ENCODE data around the gene PBXIP1. TPM values are rescaled to one million over a fixed set of nuclear protein-coding genes. Genes with fewer than 3 reads are reported as not detected.

The PBXIP1 gene
- total RNA-seq, 2 donors from 2014 or later = 634 to 767 TPM

- DNase-seq = no peak
- peak overlapping the region; percentile 99 for H3K4me3 Mint-ChIP-seq
- no peaks in the 10 kb centered on the region for H3K27me3 Mint-ChIP-seq
- H3K36me3 Mint-ChIP-seq (ENCODE audit: low read depth) = peaks cover 2% of the 10 kb centered on the region
- no peak for ATAC-seq
- H3K9me3 ChIP-seq (ENCODE audit: control insufficient read depth, low read length, poor library complexity, severe bottlenecking) = no peaks in the 10 kb centered on the region
- peaks cover 68% of the 10 kb centered on the region for H3K4me1 Mint-ChIP-seq
- H3K27ac Mint-ChIP-seq = peak overlapping the region; percentile 100
Observed at GRCh38 chr1:154937988-154938386, 17.9 kb downstream of the PBXIP1 start.

- H3K4me3 Mint-ChIP-seq = peak overlapping the region; percentile 99
- no peaks in the 10 kb centered on the region for H3K27me3 Mint-ChIP-seq
- ATAC-seq (peak; percentile 77), DNase-seq (peak; percentile 80 to 86 (median 82))
- H3K9me3 ChIP-seq (ENCODE audit: control insufficient read depth, low read length, poor library complexity, severe bottlenecking) = no peaks in the 10 kb centered on the region
- H3K36me3 Mint-ChIP-seq (ENCODE audit: low read depth) = peaks cover 2% of the 10 kb centered on the region
- peak overlapping the region; percentile 100 for H3K27ac Mint-ChIP-seq
- peaks cover 64% of the 10 kb centered on the region for H3K4me1 Mint-ChIP-seq
Observed at GRCh38 chr1:154937085-154937987, 18.6 kb downstream of the PBXIP1 start.

GRCh38 chr1:154936555-154937084 is 19.3 kb downstream of the PBXIP1 start, which contains the start of gene PMVK:
TSS of gene PMVK (minus strand) at chr1:154936719. CDS start at chr1:154936685, 34 bp downstream.
- Mint-ChIP-seq H3K27ac (peak within 1 kb of the TSS; percentile 100), H3K4me1 (peaks cover 58% of the 10 kb centered on the region)
- peak; percentile 80 for ATAC-seq

GRCh38 chr1:154935749-154936554 is 19.9 kb downstream of the PBXIP1 start:
- peaks cover 2% of the 10 kb centered on the region for H3K36me3 Mint-ChIP-seq (ENCODE audit: low read depth)
- peak overlapping the region; percentile 99 for H3K4me3 Mint-ChIP-seq
- H3K27ac Mint-ChIP-seq = peak overlapping the region; percentile 100
- H3K9me3 ChIP-seq (ENCODE audit: control insufficient read depth, low read length, poor library complexity, severe bottlenecking) = no peaks in the 10 kb centered on the region
- H3K27me3 Mint-ChIP-seq = no peaks in the 10 kb centered on the region
- DNase-seq (no peak), ATAC-seq (peak; percentile 0)
- peaks cover 51% of the 10 kb centered on the region for H3K4me1 Mint-ChIP-seq

More at GRCh38 chr1:154936555-154937084, 19.3 kb downstream of the PBXIP1 start, which contains the start of gene PMVK:
- Mint-ChIP-seq H3K27me3 (no peaks in the 10 kb centered on the region), H3K36me3 (ENCODE audit: low read depth) (peaks cover 2% of the 10 kb centered on the region), H3K4me3 (peak within 1 kb of the TSS; percentile 99)
- DNase-seq = peak; percentile 87 to 89 (median 89)
- no peaks in the 10 kb centered on the region for H3K9me3 ChIP-seq (ENCODE audit: control insufficient read depth, low read length, poor library complexity, severe bottlenecking)

- Mint-ChIP-seq H3K4me3 (peak overlapping the region; percentile 31), H3K36me3 (ENCODE audit: low read depth) (peaks cover 2% of the 10 kb centered on the region), H3K27me3 (no peaks in the 10 kb centered on the region), H3K27ac (peak overlapping the region; percentile 100), H3K4me1 (peaks cover 41% of the 10 kb centered on the region)
- ATAC-seq (no peak), DNase-seq (no peak)
- no peaks in the 10 kb centered on the region for H3K9me3 ChIP-seq (ENCODE audit: control insufficient read depth, low read length, poor library complexity, severe bottlenecking)
Observed at GRCh38 chr1:154934358-154934948, 21.4 kb downstream of the PBXIP1 start.

GRCh38 chr1:154931940-154932487 is 23.9 kb downstream of the PBXIP1 start:
- Mint-ChIP-seq H3K4me1 (peaks cover 27% of the 10 kb centered on the region), H3K27me3 (no peaks in the 10 kb centered on the region), H3K4me3 (no peak overlapping the region), H3K27ac (peak overlapping the region; percentile 72), H3K36me3 (ENCODE audit: low read depth) (peaks cover 9% of the 10 kb centered on the region)
- H3K9me3 ChIP-seq (ENCODE audit: control insufficient read depth, low read length, poor library complexity, severe bottlenecking) = no peaks in the 10 kb centered on the region
- ATAC-seq (no peak), DNase-seq (no peak)

GRCh38 chr1:154926201-154926600 is 29.7 kb downstream of the PBXIP1 start:
- Mint-ChIP-seq H3K27me3 (no peaks in the 10 kb centered on the region), H3K36me3 (ENCODE audit: low read depth) (peaks cover 7% of the 10 kb centered on the region), H3K27ac (peak overlapping the region; percentile 88), H3K4me1 (peaks cover 27% of the 10 kb centered on the region), H3K4me3 (no peak overlapping the region)
- DNase-seq (no peak), ATAC-seq (no peak)
- no peaks in the 10 kb centered on the region for H3K9me3 ChIP-seq (ENCODE audit: control insufficient read depth, low read length, poor library complexity, severe bottlenecking)

GRCh38 chr1:154925335-154926170 is 30.3 kb downstream of the PBXIP1 start:
- H3K4me3 Mint-ChIP-seq = no peak overlapping the region
- peaks cover 7% of the 10 kb centered on the region for H3K36me3 Mint-ChIP-seq (ENCODE audit: low read depth)
- ATAC-seq (peak; percentile 57), DNase-seq (no peak)
- H3K27ac Mint-ChIP-seq = peak overlapping the region; percentile 88
- H3K9me3 ChIP-seq (ENCODE audit: control insufficient read depth, low read length, poor library complexity, severe bottlenecking) = no peaks in the 10 kb centered on the region
- no peaks in the 10 kb centered on the region for H3K27me3 Mint-ChIP-seq
- peaks cover 27% of the 10 kb centered on the region for H3K4me1 Mint-ChIP-seq

GRCh38 chr1:154923695-154924094 is 32.2 kb downstream of the PBXIP1 start:
- no peak overlapping the region for H3K4me3 Mint-ChIP-seq
- H3K27me3 Mint-ChIP-seq = no peaks in the 10 kb centered on the region
- H3K36me3 Mint-ChIP-seq (ENCODE audit: low read depth) = peaks cover 7% of the 10 kb centered on the region
- DNase-seq (no peak), ATAC-seq (no peak)
- H3K4me1 Mint-ChIP-seq = peaks cover 27% of the 10 kb centered on the region
- no peaks in the 10 kb centered on the region for H3K9me3 ChIP-seq (ENCODE audit: control insufficient read depth, low read length, poor library complexity, severe bottlenecking)
- H3K27ac Mint-ChIP-seq = no peak overlapping the region

- DNase-seq = no peak
- Mint-ChIP-seq H3K27ac (no peak overlapping the region), H3K4me3 (no peak overlapping the region), H3K4me1 (peaks cover 4% of the 10 kb centered on the region), H3K27me3 (no peaks in the 10 kb centered on the region), H3K36me3 (ENCODE audit: low read depth) (peaks cover 5% of the 10 kb centered on the region)
- no peaks in the 10 kb centered on the region for H3K9me3 ChIP-seq (ENCODE audit: control insufficient read depth, low read length, poor library complexity, severe bottlenecking)
- no peak for ATAC-seq
Observed at GRCh38 chr1:154913273-154913672, 42.6 kb downstream of the PBXIP1 start.

GRCh38 chr1:154912755-154913154 is 43.1 kb downstream of the PBXIP1 start:
- Mint-ChIP-seq H3K4me1 (peaks cover 4% of the 10 kb centered on the region), H3K36me3 (ENCODE audit: low read depth) (peaks cover 5% of the 10 kb centered on the region), H3K27ac (no peak overlapping the region), H3K27me3 (no peaks in the 10 kb centered on the region), H3K4me3 (no peak overlapping the region)
- DNase-seq = no peak
- ATAC-seq = no peak
- no peaks in the 10 kb centered on the region for H3K9me3 ChIP-seq (ENCODE audit: control insufficient read depth, low read length, poor library complexity, severe bottlenecking)
